ENCODE data around the gene RBBP8.

RBBP8 gene

DNA sequence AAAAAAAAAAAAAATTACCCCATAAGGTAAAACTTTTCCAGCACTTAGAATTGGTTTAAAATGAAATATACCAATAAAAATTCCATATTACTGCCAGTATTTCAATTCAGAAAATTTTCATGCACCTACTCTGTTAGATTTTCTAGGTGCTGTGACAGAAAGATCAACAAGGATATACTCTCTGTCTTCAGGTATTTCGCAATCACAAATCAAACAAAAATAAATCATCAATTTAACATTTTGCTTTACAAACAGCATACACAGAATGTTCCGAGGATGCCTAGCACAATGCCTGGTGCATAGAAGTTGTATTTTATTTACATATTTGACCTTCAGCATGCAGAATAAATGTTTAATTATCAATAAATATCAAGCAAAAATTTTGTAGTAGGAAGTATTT lies 66.5 kb downstream of the RBBP8 start:
- DNase-seq = no peak

GRCh38 chr18:23003289-23003688 lies 70.2 kb downstream of the RBBP8 start:
- DNase-seq = no peak

- DNase-seq = no peak
Measured at GRCh38 chr18:23012249-23012648, 79.1 kb downstream of the RBBP8 start.

- no peak for DNase-seq
Measured at GRCh38 chr18:23020555-23021294, 87.6 kb downstream of the RBBP8 start.

DNA sequence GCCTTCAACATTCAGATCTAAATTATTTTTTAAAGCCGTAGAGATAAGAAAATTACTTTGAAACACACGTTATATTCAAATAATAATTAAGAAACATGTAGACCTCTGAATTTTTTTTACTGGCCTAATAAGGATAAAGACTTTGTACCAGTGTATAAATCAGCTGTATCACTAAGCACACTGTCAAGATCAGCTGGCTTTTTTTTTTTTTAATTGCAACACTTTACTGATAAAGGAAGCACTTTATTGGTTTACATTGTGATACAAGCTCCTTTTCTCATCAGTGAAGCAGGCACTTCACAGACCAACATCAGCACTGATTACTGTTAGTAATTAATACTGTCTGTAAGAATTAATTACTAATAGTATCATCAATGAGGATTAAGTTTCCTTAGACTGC lies 88.5 kb downstream of the RBBP8 start:
- DNase-seq = no peak

DNA sequence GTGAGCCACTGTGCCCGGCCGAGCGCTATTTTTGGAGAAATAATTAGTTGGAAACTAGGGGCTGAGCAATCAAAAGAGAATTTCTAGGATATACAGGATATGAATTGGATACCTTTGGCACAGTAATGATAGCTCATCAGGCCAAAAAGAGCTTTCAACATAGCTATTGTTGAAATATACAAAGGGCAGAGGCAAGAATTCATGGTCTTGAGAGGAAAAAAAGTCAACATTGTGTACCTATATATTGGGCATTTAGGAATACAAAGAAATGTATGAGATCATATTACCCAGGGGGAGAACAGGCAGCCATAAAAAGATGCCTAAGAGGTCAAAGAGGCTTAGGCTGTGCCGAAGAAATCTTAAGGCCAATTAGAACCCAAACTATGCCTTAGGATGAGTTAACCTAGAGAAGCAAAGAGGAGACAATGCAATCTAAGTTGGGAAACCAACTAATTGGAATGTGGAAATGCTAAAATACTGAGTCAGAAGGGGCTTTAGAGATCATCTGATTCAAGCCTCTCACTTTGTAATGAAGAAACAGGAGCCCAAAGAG lies 99.0 kb downstream of the RBBP8 start:
- no peak for DNase-seq

DNA sequence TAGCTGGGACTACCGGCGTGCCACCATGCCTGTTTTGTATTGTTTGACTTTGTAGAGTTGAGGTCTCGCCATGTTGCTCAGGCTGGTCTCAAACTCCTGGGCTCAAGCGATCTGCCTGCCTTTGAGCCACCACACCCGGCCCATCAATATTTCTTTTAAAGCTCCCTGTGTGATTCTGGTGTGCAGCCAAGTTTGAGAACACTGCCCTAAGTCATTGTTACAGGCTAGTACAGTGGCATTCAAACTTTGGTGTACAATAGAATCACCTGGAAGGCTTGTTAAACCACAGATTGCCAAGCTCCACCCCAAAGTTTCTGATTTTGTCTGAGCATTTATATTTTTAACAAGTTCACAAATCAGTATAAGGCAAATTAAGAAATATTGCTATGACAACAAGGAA lies 99.9 kb downstream of the RBBP8 start:
- no peak for DNase-seq

DNA sequence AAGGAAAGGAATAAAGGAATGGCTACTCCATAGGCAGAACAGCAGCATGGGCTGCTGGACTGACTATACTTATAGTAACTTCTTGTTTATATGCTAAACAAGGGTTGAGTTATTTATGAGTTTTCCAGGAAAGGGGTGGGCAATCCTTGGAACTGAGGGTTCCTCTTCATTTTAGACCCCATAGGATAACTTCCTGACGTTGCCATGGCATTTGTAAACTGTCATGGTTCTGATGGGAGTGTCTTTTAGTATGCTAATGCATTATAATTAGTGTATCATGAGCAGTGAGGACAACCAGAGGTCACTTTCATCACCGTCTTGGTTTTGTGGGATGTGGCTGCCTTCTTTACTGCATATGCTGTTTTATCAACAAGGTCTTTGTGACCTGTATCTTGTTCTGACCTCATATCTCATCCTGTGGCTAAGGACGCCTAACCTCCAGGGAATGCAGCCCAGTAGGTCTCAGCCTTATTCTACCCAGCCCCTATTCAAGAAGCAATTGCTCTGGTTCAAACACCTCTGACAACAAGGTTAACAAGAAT lies 103.6 kb downstream of the RBBP8 start:
- DNase-seq = no peak

GRCh38 chr18:23037646-23038045 lies 104.5 kb downstream of the RBBP8 start:
- no peak for DNase-seq

DNA sequence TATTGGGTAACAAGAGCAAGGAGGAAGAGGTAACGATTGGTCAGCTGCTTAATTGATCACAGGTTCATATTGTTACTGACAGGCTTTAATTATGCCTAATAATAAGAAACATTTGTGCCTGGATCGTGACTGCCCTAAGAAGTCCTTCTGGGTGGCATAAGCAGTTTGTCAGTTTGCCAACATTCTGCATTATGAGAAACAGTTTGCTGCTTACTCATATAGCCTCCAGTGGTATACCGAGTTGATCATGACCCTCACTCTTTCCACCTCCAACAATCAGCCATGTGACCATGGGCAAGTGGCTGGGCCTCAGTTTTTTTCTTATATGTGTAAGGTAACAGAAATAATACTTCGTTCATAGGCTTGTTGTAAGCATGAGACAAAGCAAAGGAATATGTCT lies 105.6 kb downstream of the RBBP8 start:
- DNase-seq = no peak

- DNase-seq = no peak
Measured at GRCh38 chr18:23042133-23042532, 109.0 kb downstream of the RBBP8 start.

DNA sequence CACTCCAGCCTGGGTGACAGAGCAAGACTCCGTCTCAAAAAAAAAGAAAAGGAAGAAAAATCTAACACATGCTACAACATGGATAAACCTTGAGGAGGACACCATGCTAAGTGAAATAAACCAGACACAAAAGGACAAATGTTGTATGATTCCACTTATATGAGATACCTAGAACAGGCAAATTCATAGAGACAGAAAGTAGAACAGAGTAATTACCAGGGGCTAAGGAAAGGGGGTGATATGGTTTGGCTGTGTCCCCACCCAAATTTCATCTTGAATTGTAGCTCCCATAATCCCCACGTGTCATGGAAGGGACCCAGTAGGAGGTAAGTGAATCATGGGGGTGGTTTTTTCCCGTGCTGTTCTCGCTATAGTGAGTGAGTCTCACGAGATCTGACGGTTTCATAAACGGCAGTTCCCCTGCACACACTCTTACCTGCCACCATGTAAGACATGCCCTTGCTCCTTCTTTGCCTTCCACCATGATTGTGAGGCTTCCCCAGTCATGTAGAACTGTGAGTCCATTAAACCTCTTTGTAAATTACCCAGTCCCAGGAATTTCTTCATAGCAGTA lies 110.8 kb downstream of the RBBP8 start:
- no peak for DNase-seq

DNA sequence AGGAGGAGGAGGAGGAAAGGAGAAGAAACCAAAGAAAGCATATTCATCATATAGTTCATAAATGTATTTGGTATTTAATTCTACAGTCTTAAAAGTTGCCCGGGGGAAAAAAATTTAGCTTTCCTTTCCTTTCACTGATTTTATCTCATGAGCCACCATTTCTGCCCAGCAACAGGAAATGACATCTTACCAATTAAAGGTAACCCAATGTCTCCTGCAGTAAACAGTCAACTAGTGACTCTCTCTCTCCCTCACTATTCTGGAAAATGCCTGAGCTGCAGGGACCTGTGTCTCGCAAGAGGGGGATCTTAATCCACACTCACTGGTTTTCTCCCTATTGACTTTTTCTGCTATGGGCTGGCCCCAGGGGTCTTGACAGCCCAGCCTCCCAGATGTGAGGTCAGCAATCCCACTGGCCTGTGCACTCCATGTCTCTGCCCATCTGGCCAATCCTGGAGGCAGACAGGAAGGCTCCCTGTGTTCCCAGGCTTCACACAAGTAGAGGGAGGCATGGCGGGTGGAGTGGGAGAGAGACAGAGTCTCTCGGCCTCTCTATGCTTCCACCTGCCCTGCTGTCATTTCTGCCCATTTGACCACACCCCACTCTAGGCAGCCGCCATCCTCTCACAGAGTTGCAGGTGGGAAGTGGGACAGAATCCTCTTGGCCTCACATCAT lies 116.7 kb downstream of the RBBP8 start:
- no peak for DNase-seq

DNA sequence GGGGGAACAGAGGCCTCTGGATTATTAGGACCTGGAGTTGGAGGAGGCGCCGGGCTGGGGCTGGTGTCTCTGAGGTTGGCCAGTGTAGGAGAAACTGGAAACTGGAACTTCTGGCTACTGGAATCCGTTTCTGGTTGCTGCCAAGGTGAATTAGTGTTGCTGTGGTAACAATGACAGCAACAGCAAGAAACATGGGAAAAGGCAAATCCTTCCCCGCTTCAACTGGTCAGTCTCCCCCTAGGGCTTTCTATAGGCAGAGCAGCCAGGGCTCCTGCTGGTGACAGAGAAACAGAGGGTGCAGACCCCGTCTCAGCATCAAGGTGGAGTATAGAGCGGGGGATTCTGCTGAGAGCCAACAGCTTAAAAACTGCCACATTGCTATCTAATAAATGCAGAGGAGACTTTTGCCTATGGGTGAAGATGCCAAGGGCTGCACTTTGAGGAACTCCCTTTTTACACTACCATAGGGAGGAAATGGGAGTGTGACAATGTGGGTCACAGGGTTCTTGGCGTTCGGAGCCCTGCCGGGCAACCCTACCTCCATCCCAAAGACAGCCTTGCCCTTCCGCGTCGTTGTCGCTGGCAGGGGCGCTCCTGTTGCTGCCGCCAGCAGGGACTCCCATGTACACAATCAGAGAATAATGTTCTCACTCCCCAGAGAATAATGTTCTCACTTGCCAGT lies 120.8 kb downstream of the RBBP8 start:
- DNase-seq = peak; percentile 52

GRCh38 chr18:23054553-23054952 lies 121.4 kb downstream of the RBBP8 start:
- DNase-seq = no peak

DNA sequence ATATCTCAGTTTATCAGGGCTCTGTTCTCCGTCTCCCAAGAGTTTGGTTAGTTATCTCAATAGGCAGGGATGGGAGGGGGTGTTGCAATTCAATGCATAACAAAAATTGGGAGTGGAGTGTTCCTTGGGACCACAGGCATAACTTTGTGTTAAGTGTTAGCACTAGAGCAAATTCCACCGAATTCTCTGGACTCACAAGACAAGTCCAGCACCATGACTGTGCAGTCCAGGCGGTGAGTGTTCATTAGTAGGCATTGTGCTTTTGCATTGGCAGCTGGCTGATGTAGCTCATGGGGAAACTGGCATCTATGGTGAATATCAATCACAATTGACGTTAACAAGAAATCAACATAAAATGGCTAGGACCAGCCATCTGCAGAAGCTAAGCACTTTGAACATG lies 123.2 kb downstream of the RBBP8 start:
- no peak for DNase-seq

GRCh38 chr18:23057096-23057495 lies 124.0 kb downstream of the RBBP8 start:
- no peak for DNase-seq

GRCh38 chr18:23058746-23059415 lies 125.8 kb downstream of the RBBP8 start:
- DNase-seq = no peak

DNA sequence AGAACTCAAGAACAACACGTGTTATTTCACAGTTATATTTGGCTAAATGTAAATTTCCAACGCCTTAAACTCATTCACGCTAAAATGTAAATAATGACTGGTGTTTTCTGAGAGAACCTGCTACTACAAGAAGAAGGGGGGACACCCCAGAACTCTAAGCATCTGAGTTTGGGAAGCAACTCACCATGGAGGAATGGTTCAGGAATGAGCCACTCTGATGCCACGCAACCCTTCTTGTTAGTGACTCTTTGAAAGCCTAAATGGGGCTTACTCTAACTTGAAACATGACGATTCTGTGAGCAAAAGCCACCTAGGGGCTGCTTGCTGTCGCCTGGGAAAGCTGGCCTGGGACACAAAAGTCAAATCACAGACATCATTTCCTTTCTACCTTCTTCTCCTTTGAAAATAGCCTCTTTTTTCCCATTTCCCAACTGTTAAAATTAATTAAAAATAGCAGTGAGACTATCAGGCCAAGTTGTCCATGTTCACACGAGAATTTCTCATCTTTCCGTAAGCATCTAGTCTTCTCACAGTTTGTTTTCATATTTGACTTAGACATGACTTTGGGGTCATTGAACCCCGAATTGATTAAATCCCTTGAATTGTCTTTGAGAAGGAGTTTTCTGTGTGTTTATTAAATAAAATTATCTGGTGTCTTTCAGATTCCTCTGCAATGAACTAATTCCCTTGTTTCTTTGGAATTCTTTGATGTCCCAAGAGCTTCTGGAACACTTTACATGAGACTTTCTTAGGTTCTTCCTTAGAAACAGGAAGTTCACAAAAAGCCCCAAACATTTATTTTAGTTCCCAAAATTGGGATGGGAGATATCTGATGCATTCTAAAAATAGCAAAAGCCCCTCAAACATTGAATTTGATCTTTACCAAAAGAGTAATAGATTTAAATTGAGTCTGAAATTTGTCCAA lies 126.7 kb downstream of the RBBP8 start:
- no peak for DNase-seq

DNA sequence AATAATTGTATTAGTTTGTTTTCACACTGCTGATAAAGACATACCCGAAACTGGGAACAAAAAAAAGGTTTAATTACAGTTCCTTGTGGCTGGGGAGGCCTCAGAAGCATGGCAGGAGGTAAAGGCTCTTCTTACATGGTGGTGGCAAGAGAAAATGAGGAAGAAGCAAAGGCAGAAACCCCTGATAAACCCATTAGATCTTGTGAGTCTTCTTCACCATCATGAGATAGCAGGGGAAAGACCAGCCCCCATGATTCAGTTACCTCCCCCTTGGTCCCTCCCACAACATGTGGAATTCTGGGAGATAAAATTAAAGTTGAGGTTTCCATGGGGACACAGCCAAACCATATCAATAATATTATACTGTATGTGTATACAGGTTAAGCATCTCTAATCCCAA lies 128.9 kb downstream of the RBBP8 start:
- DNase-seq = no peak

GRCh38 chr18:23063502-23063901 lies 130.4 kb downstream of the RBBP8 start:
- no peak for DNase-seq
